Measurements from ENCODE around the gene GSTT2.

GRCh38 chr22:24026733-24027132 lies 46.8 kb downstream of the GSTT2 start:
- TF ChIP-seq CTCF (conservative IDR thresholded peaks at IDR 0.05; ENCODE audit: low read depth in 2 of 2): no peak
- no peak for TF ChIP-seq POLR2AphosphoS5 (IDR thresholded peaks at IDR 0.05; ENCODE audit: low read depth)
- TF ChIP-seq EZH2phosphoT487 (IDR thresholded peaks at IDR 0.05; ENCODE audit: unreplicated experiment): no peak
- TF ChIP-seq, protein P1, sequence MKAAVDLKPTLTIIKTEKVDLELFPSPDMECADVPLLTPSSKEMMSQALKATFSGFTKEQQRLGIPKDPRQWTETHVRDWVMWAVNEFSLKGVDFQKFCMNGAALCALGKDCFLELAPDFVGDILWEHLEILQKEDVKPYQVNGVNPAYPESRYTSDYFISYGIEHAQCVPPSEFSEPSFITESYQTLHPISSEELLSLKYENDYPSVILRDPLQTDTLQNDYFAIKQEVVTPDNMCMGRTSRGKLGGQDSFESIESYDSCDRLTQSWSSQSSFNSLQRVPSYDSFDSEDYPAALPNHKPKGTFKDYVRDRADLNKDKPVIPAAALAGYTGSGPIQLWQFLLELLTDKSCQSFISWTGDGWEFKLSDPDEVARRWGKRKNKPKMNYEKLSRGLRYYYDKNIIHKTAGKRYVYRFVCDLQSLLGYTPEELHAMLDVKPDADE (IDR thresholded peaks at IDR 0.05): no peak

Data from GM23338 (cell line).